Progenitor cell of endocrine pancreas (in vitro differentiated cells): ENCODE results near the gene GFY. TPM values are rescaled to one million over a fixed set of nuclear protein-coding genes. Genes with fewer than 3 reads are reported as not detected.
A peak's percentile ranks its signal among the peaks of the same experiment; 100 is the strongest.
"Not testable (repeated sequence)": the region's sequence is repeated elsewhere in the genome, so short reads cannot be mapped to it uniquely, and the experiment has no call there.

ENCODE experiments used
- DNase-seq: peaks from one replicate; pipeline ENCODE4 v3.0.0; 2021; ENCODE audit warnings: low spot score; ENCODE audit not compliant: unreplicated experiment
- H3K27ac Mint-ChIP-seq: 2 replicates; pipeline ENCODE4 v1.8.0; 2021; ENCODE audit warnings: mild to moderate bottlenecking, moderate library complexity, mixed read lengths
- H3K27me3 Mint-ChIP-seq: 2 replicates; pipeline ENCODE4 v1.8.0; 2021; ENCODE audit warnings: mixed read lengths
- H3K36me3 Mint-ChIP-seq: 2 replicates; pipeline ENCODE4 v1.8.0; 2022; ENCODE audit warnings: mixed read lengths; ENCODE audit not compliant: insufficient read depth
- H3K4me1 Mint-ChIP-seq: 2 replicates; pipeline ENCODE4 v1.8.0; 2021; ENCODE audit warnings: low read depth, mixed read lengths
- H3K4me3 Mint-ChIP-seq: 2 replicates; pipeline ENCODE4 v1.8.0; 2021; ENCODE audit warnings: low read depth, mild to moderate bottlenecking, moderate library complexity, mixed read lengths
- H3K9me3 Mint-ChIP-seq: 2 replicates; pipeline ENCODE4 v1.8.0; 2021; ENCODE audit warnings: low read depth, mixed read lengths
- CTCF ChIP-seq: fragments of 200-600 bp; sonication (generic); IDR thresholded peaks from one replicate; pipeline ENCODE4 v1.5.0; 2021; ENCODE audit warnings: antibody characterized with exemption, mild to moderate bottlenecking; ENCODE audit not compliant: unreplicated experiment
- total RNA-seq: library from RNA; stranded (reverse); gene quantifications from 2 replicates; pipeline ENCODE4 v1.2.1, GENCODE V29; 2021

Gene GFY
- total RNA-seq, 1 donor from 2014 or later, result not detected

GRCh38 chr19:49468199-49468598 is 43.0 kb downstream of the GFY start:
- Mint-ChIP-seq H3K4me1 (no peaks in the 10 kb centered on the region), H3K27me3 (no peaks in the 10 kb centered on the region), H3K27ac (no peak overlapping the region), H3K36me3 (peaks cover 4% of the 10 kb centered on the region), H3K4me3 (no peak overlapping the region), H3K9me3 (no peaks in the 10 kb centered on the region)
- TF ChIP-seq CTCF, result no peak
- DNase-seq, result no peak

DNA sequence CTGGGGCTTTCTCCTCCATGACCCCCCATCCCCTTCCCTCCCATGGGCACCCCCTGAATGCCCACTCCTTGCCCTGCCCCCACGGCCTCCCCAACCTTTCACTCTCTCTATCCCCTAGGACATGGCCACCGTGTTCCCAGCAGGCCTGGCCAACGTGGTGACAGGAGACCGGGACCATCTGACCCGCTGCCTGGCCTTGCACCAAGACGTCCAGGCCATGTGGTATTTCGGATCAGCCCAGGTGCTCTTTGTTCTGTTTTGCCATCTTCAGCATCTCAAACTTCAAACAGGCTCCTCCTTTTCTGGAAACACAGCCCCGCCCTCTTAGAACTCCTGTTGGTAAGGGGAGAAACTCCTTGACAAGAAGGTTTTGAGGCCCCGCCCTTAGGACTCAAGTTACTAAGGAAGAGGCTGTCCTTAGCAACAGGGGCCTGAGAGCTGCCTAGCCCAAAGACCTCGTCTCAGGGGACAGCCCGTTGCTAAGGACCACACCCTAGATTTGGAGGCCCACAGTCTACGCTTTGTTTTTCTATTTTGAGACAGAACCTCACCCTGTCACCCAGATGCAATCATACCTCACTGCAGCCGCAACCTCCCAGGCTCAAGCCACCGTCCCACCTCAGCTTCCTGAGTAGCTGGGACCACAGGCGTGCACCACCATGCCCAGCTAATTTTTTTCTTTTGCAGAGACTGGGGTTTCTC is 43.7 kb downstream of the GFY start:
- Mint-ChIP-seq H3K4me3 (no peak overlapping the region), H3K36me3 (peaks cover 4% of the 10 kb centered on the region), H3K9me3 (no peaks in the 10 kb centered on the region), H3K27me3 (no peaks in the 10 kb centered on the region), H3K4me1 (no peaks in the 10 kb centered on the region), H3K27ac (peak overlapping the region; percentile 33)
- no peak for TF ChIP-seq CTCF
- DNase-seq, result no peak

DNA sequence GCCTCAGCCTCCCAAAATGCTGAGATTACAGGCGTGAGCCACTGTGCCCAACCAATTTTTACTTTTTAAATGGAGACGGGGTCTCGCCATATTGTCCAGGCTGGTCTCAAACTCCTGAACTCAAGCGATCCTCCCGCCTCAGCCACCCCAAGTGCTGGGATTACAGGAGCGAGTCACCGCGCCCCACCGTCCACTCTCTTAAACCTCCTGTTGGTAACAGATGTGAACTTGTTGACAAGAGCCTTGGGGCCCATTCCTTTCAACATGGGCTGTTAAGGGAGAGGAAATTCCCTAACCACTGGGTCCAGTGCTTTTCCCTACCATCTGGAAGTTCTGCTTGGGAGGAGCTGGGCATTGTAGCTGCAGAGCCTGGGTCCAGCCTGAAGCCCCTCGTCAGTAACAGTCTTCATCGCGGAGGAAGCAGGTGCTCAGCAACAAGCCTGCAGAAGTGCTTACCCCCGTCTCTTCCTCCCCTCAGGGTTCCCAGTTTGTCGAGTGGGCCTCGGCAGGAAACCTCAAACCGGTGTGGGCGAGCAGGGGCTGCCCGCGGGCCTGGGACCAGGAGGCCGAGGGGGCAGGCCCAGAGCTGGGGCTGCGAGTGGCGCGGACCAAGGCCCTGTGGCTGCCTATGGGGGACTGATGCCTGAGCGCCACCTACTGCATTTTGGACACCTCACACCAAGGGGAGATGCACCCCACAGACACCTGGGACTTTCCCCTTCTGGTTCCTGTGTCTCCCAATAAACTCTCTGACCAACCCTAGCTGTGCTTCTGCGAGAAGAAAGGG is 44.8 kb downstream of the GFY start:
- DNase-seq, result no peak
- Mint-ChIP-seq H3K36me3 (peaks cover 4% of the 10 kb centered on the region), H3K4me3 (no peak overlapping the region), H3K27me3 (peaks cover 5% of the 10 kb centered on the region), H3K9me3 (no peaks in the 10 kb centered on the region), H3K27ac (no peak overlapping the region), H3K4me1 (no peaks in the 10 kb centered on the region)
- no peak for TF ChIP-seq CTCF

- H3K27me3 Mint-ChIP-seq, result peaks cover 10% of the 10 kb centered on the region
- peaks cover 4% of the 10 kb centered on the region for H3K36me3 Mint-ChIP-seq
- no peaks in the 10 kb centered on the region for H3K4me1 Mint-ChIP-seq
- no peak for TF ChIP-seq CTCF
- no peaks in the 10 kb centered on the region for H3K9me3 Mint-ChIP-seq
- H3K27ac Mint-ChIP-seq, result no peak overlapping the region
- H3K4me3 Mint-ChIP-seq, result no peak overlapping the region
- no peak for DNase-seq
Measured at GRCh38 chr19:49470615-49470978, 45.4 kb downstream of the GFY start.

DNA sequence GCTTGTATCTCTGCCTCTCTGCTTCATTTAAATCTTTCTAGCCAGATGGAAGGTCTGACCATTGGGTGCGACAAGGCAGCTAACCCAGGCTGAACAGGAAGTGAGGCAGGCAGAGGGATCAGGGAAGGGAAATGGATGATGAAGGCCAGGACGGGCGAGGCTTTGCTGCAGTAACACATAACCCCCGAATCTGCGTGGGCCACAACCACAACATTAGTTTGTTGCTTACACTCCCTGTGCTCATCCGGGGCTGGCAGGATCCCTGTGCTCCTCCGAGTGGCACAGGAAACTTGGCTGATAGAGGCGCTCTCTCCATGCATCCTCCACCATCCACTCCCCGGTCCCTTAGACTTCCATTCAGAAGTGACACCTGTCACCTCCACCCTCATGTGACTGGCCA is 47.7 kb downstream of the GFY start:
- H3K4me1 Mint-ChIP-seq, result peaks cover 2% of the 10 kb centered on the region
- H3K27ac Mint-ChIP-seq, result no peak overlapping the region
- TF ChIP-seq CTCF, result no peak
- no peaks in the 10 kb centered on the region for H3K9me3 Mint-ChIP-seq
- no peak overlapping the region for H3K4me3 Mint-ChIP-seq
- H3K36me3 Mint-ChIP-seq, result peaks cover 4% of the 10 kb centered on the region
- no peak for DNase-seq
- H3K27me3 Mint-ChIP-seq, result peaks cover 18% of the 10 kb centered on the region

DNA sequence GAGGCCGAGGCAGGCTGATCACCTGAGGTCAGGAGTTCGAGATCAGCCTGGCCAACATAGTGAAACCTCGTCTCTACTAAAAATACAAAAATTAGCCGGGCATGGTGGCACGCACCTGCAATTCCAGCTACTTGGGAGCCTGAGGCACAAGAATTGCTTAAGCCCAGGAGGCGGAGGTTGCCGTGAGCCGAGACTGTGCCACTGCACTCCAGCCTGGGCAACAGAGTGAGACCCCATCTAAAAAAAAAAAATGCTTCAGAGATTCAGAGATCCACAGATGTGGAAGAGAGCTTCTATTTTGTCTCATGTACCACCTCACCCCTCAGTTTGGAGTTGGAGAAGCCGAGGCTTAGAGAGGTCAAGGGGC is 48.3 kb downstream of the GFY start:
- H3K9me3 Mint-ChIP-seq, H3K4me1 Mint-ChIP-seq, DNase-seq, H3K4me3 Mint-ChIP-seq, H3K27ac Mint-ChIP-seq, H3K36me3 Mint-ChIP-seq: not testable (repeated sequence)
- H3K27me3 Mint-ChIP-seq, result peaks cover 18% of the 10 kb centered on the region
